Hematopoietic multipotent progenitor cell treated with erythropoietin and hydrocortisone succinate and interleukin-3 and kit ligand, for 17 days (in vitro differentiated cells): ENCODE results near the gene CBX6.

Source experiments
- DNase-seq: peaks from one replicate; pipeline ENCODE4 v3.0.0-alpha.2; 2015; ENCODE audit warnings: low spot score

The CBX6 gene

GRCh38 chr22:38840129-38840528, 31.9 kb downstream of the CBX6 start:
- no peak for DNase-seq

GRCh38 chr22:38839686-38840085, 32.3 kb downstream of the CBX6 start:
- DNase-seq = no peak

GRCh38 chr22:38837414-38837928, 34.5 kb downstream of the CBX6 start:
- no peak for DNase-seq

- DNase-seq = no peak
Observed at GRCh38 chr22:38835888-38836301, 36.1 kb downstream of the CBX6 start.

- no peak for DNase-seq
Observed at GRCh38 chr22:38834991-38835390, 37.0 kb downstream of the CBX6 start.

- no peak for DNase-seq
Observed at GRCh38 chr22:38834215-38834953, 37.6 kb downstream of the CBX6 start.

GRCh38 chr22:38833061-38833460, 39.0 kb downstream of the CBX6 start:
- no peak for DNase-seq

GRCh38 chr22:38832005-38832978, 39.7 kb downstream of the CBX6 start:
- no peak for DNase-seq

- DNase-seq = no peak
Observed at GRCh38 chr22:38831166-38831945, 40.7 kb downstream of the CBX6 start.

GRCh38 chr22:38830845-38831108, 41.2 kb downstream of the CBX6 start:
- no peak for DNase-seq

- DNase-seq = no peak
Observed at GRCh38 chr22:38830026-38830844, 41.8 kb downstream of the CBX6 start.

GRCh38 chr22:38829485-38829884, 42.5 kb downstream of the CBX6 start:
- DNase-seq = no peak

GRCh38 chr22:38828616-38829205, 43.3 kb downstream of the CBX6 start:
- DNase-seq = no peak

- DNase-seq = no peak
Observed at GRCh38 chr22:38828191-38828590, 43.8 kb downstream of the CBX6 start.

- DNase-seq = no peak
Observed at GRCh38 chr22:38827510-38827909, 44.5 kb downstream of the CBX6 start.

- DNase-seq = no peak
Observed at GRCh38 chr22:38826801-38827200, 45.2 kb downstream of the CBX6 start.

GRCh38 chr22:38826386-38826785, 45.6 kb downstream of the CBX6 start:
- DNase-seq = no peak

GRCh38 chr22:38824585-38824984, 47.4 kb downstream of the CBX6 start:
- DNase-seq = peak; percentile 15

GRCh38 chr22:38823637-38824036, 48.4 kb downstream of the CBX6 start:
- no peak for DNase-seq

- no peak for DNase-seq
Observed at GRCh38 chr22:38823076-38823475, 48.9 kb downstream of the CBX6 start.

- no peak for DNase-seq
Observed at GRCh38 chr22:38820020-38820419, 52.0 kb downstream of the CBX6 start.
